Adrenal gland (tissue), 12 donors: ENCODE measurements around the gene CYP17A1. TPM values are rescaled to one million over a fixed set of nuclear protein-coding genes. Genes with fewer than 3 reads are reported as not detected.

Source experiments
- DNase-seq, 7 donors: peaks; one replicate each; pipeline ENCODE4 v3.0.0-alpha.2; 2019 to 2020
- H3K27ac ChIP-seq, 5 donors: fragments of 200-600 bp; sonication (generic) in 4 of 5; 1 replicate in 3 of 5; 2 replicates in 2 of 5; pipeline versions ENCODE4 v1.5.1 to v1.8.0; 2016 to 2020; ENCODE audit warnings: mild to moderate bottlenecking in 1 of 5
- H3K27me3 ChIP-seq: fragments of 200-600 bp; 2 replicates; pipeline ENCODE4 v1.8.0; 2021
- H3K36me3 ChIP-seq, 2 donors: fragments of 200-600 bp; replicated peaks in 1 of 2; 1 replicate in 1 of 2; 2 replicates in 1 of 2; pipeline versions ENCODE4 v1.5.1 to v1.8.0; 2018 to 2022
- H3K4me1 ChIP-seq, 2 donors: fragments of 200-600 bp; replicated peaks in 1 of 2; 1 replicate in 1 of 2; 2 replicates in 1 of 2; pipeline versions ENCODE4 v1.5.1 to v1.8.0; 2018 to 2021
- H3K4me3 ChIP-seq, 4 donors: fragments of 200-600 bp; sonication (generic) in 3 of 4; one replicate each; pipeline ENCODE4 v1.5.1; 2016 to 2018
- H3K9me3 ChIP-seq, 3 donors: fragments of 200-600 bp; sonication (generic) in 1 of 3; replicated peaks in 1 of 3; 1 replicate in 2 of 3; 2 replicates in 1 of 3; pipeline versions ENCODE4 v1.5.1 to v1.8.0; 2016 to 2021
- POLR2A ChIP-seq, 2 donors: fragments of 450-650 bp; IDR thresholded peaks; one replicate each; pipeline ENCODE4 v1.6.1; 2017; ENCODE audit warnings: antibody characterized with exemption in 2 of 2, mild to moderate bottlenecking in 2 of 2, moderate library complexity in 1 of 2
- whole genome bisulfite sequencing, 4 donors: extraction: QIAGEN DNeasy Blood & Tissue Kit in 2 of 4; methylation state at CpG; one replicate each; pipeline versions ENCODE4 v1.1.5 to v1.1.7; 2013 to 2017; 5-methylcytosine and 5-hydroxymethylcytosine counted together
- intact Hi-C, 2 donors: fragments of 100-400 bp; cut with DNase I; formaldehyde crosslinking; loops; one replicate each; pipeline versions ENCODE4 v1.14.1 to v1.15.0; 2022 to 2023
- polyA plus RNA-seq, 3 donors: library from polyadenylated mRNA; stranded (reverse); fragments of 200-250 nt in 2 of 3; fragments of 350-450 nt in 1 of 3; fragmentation: Illumina TruSeq in 1 of 3; extraction: RNeasy Lipid Tissue Mini Kit (QIAGEN cat#74804) in 1 of 3; gene quantifications; one replicate each; pipeline ENCODE4 v1.2.3, GENCODE V29; 2013 to 2014
- total RNA-seq, 9 donors: library from RNA; depleted of rRNA in 4 of 9; stranded (reverse); fragments of >200 nt in 4 of 9; fragments of 120-200 nt in 1 of 9; fragmentation: NEBNext Ultra II Directional in 1 of 9; extraction: Animal tissue kit (Norgen Biotek cat#: 25700) in 1 of 9; gene quantifications; one replicate each; pipeline versions ENCODE4 v1.1.0 to v1.2.4, GENCODE V29; 2013 to 2023
- TF ChIP-seq, protein P1 (sequence below), 6 experiments: fragments of 450-650 bp in 4 of 6; fragments of 200-600 bp in 2 of 6; sonication (generic) in 1 of 6; IDR thresholded peaks; 1 replicate in 5 of 6; 2 replicates in 1 of 6; pipeline versions ENCODE4 v1.5.1 to v1.8.0; 2016 to 2021; ENCODE audit warnings: antibody characterized with exemption in 6 of 6, mild to moderate bottlenecking in 2 of 6, moderate library complexity in 1 of 6
- donor health status: healthy with polysubstance abuse.
- donor health status: Bipolar disorder and iron deficiency.
- donor health status: DM: yes; HTN: yes; CAD: no.
- donor health status: DM: no; HTN: no; CAD: no.
- donor health status: DM: no; HTN: no; CAD: no.
- donor health status: DM: yes; HTN: yes; CAD: no.

Gene CYP17A1
- total and polyA plus RNA-seq, 12 donors: 2,313 to 37,742 (median 14,298) TPM

DNA sequence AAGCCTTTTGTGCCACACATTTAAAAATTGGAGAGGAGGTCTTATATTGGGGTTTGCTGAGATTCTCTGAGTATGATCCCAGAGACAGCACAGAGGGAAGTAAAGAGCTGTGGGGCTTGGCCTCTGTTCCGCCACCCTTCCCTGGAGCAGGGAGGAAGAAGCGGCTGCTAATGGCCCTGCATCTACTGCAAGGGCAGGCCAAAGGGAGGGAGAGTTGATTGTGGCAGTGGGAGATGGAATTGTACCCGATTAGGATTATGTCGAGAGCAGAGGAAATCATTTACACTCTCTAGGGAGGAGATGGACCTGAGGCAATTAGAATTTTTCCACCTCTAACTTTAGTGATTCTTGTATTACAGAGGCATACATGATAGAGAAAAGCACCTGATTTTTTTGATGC, 28.8 kb downstream of the CYP17A1 start:
- TF ChIP-seq POLR2A (IDR thresholded peaks at IDR 0.05): no peak
- TF ChIP-seq, protein P1, sequence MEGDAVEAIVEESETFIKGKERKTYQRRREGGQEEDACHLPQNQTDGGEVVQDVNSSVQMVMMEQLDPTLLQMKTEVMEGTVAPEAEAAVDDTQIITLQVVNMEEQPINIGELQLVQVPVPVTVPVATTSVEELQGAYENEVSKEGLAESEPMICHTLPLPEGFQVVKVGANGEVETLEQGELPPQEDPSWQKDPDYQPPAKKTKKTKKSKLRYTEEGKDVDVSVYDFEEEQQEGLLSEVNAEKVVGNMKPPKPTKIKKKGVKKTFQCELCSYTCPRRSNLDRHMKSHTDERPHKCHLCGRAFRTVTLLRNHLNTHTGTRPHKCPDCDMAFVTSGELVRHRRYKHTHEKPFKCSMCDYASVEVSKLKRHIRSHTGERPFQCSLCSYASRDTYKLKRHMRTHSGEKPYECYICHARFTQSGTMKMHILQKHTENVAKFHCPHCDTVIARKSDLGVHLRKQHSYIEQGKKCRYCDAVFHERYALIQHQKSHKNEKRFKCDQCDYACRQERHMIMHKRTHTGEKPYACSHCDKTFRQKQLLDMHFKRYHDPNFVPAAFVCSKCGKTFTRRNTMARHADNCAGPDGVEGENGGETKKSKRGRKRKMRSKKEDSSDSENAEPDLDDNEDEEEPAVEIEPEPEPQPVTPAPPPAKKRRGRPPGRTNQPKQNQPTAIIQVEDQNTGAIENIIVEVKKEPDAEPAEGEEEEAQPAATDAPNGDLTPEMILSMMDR (IDR thresholded peaks at IDR 0.05): no peak
- H3K4me3 ChIP-seq: no peak overlapping the region
- intact Hi-C loops: no loop called here
- H3K36me3 ChIP-seq: peaks cover 0 to 38% of the 10 kb centered on the region in 2 donors
- H3K9me3 ChIP-seq: no peaks in the 10 kb centered on the region
- H3K4me1 ChIP-seq: peaks cover 1 to 11% of the 10 kb centered on the region in 2 donors
- H3K27ac ChIP-seq: no peak overlapping the region
- DNase-seq: no peak
- 62 to 79% (median 70%) methylated on average over 4 of the region's 4 CpGs for WGBS, 4 donors
- H3K27me3 ChIP-seq: no peaks in the 10 kb centered on the region

DNA sequence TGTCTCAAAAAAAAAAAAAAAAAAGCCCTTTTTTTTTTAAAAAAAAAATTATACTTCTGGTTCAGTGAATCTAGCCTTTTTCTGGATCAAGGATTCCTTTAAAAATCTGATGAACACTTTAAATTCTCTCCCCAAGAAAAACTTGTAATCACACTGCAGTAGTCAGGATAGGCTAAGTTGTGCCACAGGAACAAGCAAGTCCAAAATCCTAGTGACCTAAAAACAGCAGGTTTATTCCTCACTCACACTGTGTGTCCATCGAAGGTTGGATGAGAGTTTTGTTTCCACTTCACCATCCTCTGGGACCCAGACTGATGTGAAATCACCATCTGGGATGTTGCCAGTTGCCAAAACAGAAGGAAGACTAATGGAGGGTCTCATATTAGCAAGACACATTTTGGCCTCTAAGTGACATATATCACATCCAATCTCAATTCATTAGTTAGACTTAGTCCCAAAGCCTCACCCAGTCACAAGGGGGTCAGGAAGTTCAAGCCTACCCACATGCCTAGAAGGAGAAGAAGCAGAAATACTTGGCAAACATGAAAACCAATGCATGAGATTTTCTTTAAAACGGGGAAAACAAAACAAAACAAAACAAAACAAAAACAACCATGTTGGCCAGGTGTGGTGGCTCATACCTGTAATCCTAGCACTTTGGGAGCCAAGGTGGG, 32.7 kb downstream of the CYP17A1 start:
- H3K4me1 ChIP-seq: peaks cover 31 to 35% of the 10 kb centered on the region in 2 donors
- 75 to 91% (median 83%) methylated on average over 2 of the region's 2 CpGs for WGBS, 4 donors
- DNase-seq: no peak
- TF ChIP-seq, protein P1 (IDR thresholded peaks at IDR 0.05): no peak
- TF ChIP-seq POLR2A (IDR thresholded peaks at IDR 0.05): no peak
- H3K36me3 ChIP-seq: peaks cover 0 to 17% of the 10 kb centered on the region in 2 donors
- no peaks in the 10 kb centered on the region for H3K9me3 ChIP-seq
- no peak overlapping the region for H3K27ac ChIP-seq
- intact Hi-C loops: no loop called here
- no peak overlapping the region for H3K4me3 ChIP-seq
- no peaks in the 10 kb centered on the region for H3K27me3 ChIP-seq

DNA sequence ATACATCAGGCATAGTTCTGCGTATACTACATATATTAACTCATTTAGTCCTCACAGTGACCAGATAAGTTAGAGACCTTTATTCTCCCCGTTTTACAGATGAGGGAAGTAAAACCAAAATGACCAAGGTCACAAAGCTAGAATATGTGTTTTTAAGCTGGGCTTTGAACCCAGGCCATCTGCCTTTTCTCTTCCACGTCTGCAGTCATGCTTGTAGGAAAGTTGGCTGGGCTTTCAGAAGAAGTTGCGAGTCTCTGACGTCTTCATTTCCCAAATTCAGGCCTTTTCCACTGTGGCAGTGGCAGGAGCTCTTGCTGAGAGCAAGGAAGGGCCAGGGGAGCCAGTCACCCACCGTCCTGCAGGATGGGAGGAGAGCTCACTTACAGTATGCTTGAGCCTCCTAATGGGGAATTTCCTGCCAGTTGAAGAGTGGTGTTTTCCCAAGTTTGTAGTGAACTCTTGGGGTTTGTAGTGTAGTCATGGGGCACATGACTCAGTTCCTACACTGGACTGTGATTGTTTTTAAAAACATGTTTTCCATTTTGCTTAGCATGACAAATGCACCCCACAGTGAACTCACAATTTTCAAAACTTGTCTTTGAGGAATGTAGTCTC, 34.2 kb downstream of the CYP17A1 start:
- H3K27ac ChIP-seq: peak overlapping the region; percentile 9 to 77 (median 64)
- WGBS, 4 donors: 38 to 61% (median 57%) methylated on average over 6 of the region's 6 CpGs
- intact Hi-C loops: no loop called here
- H3K27me3 ChIP-seq: no peaks in the 10 kb centered on the region
- peaks cover 0 to 31% of the 10 kb centered on the region in 2 donors for H3K36me3 ChIP-seq
- no peaks in the 10 kb centered on the region for H3K9me3 ChIP-seq
- TF ChIP-seq, protein P1 (IDR thresholded peaks at IDR 0.05): no peak
- no peak for TF ChIP-seq POLR2A (IDR thresholded peaks at IDR 0.05)
- peaks cover 31 to 39% of the 10 kb centered on the region in 2 donors for H3K4me1 ChIP-seq
- no peak overlapping the region for H3K4me3 ChIP-seq
- DNase-seq: peak in 6 of 7 donors; percentile 47 to 68 (median 58)

DNA sequence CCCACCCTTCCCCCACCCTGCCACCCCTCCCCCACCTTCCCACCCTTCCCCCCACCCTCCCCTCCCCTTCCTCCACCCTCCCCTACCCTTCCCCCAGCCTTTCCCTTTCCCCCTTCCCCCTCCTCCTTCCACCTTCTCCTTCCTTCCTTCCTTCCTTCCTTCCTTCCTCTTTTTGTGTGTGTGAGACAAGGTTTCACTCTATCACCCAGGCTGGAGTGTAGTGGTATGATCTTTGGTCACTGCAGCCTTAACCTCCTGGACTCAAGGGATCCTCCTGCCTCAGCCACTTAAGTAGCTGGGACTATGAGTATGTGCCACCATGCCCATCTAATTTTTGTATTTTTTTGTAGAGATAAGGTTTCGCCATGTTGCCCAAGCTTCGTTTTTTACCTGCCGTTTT, 35.2 kb downstream of the CYP17A1 start:
- no peak for DNase-seq
- Histone ChIP-seq H3K27me3 (no peaks in the 10 kb centered on the region), H3K4me3 (no peak overlapping the region), H3K36me3 (peaks cover 0 to 34% of the 10 kb centered on the region in 2 donors), H3K9me3 (no peaks in the 10 kb centered on the region), H3K27ac (peak overlapping the region in 4 of 5 donors; percentile 56 to 86 (median 70)), H3K4me1 (peaks cover 35 to 49% of the 10 kb centered on the region in 2 donors)
- WGBS, 4 donors: 62 to 81% (median 71%) methylated on average over 3 of the region's 3 CpGs
- TF ChIP-seq, protein P1 (IDR thresholded peaks at IDR 0.05): no peak
- TF ChIP-seq POLR2A (IDR thresholded peaks at IDR 0.05): no peak
- intact Hi-C loops: no loop called here
